Stimulated activated CD8-positive, alpha-beta memory T cell treated with anti-CD3 and anti-CD28 coated beads, Interleukin-4, amount 100 ng/mL, for 1 hour (primary cell): ENCODE results near the gene ITK.
"Not testable (repeated sequence)": the region's sequence is repeated elsewhere in the genome, so short reads cannot be mapped to it uniquely, and the experiment has no call there.

Source experiments
- DNase-seq, 2 donors: peaks; one replicate each; pipeline ENCODE4 v3.0.0-alpha.2; 2020; ENCODE audit warnings: low read depth in 2 of 2, low spot score in 1 of 2

The ITK gene

DNA sequence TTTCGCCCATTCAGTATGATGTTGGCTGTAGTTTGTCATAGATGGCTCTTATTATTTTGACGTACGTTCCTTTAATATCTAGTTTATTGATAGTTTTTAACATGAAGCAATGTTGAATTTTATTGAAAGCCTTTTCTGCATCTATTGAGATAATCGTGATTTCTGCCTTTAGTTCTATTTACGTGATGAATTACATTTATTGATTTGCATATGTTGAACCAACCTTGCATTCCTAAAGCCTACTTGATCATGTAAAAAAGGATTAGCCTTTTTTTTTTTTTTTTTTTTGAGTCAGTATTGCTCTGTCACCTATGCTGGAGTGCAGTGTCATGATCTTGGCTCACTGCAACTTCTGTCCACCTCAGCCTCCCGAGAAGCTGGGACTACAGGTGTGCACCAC, 25.1 kb downstream of the ITK start:
- DNase-seq = no peak

GRCh38 chr5:157210652-157211051, 30.0 kb downstream of the ITK start:
- not testable (repeated sequence) for DNase-seq

- DNase-seq = no peak
Observed at GRCh38 chr5:157212307-157212706, 31.7 kb downstream of the ITK start.

DNA sequence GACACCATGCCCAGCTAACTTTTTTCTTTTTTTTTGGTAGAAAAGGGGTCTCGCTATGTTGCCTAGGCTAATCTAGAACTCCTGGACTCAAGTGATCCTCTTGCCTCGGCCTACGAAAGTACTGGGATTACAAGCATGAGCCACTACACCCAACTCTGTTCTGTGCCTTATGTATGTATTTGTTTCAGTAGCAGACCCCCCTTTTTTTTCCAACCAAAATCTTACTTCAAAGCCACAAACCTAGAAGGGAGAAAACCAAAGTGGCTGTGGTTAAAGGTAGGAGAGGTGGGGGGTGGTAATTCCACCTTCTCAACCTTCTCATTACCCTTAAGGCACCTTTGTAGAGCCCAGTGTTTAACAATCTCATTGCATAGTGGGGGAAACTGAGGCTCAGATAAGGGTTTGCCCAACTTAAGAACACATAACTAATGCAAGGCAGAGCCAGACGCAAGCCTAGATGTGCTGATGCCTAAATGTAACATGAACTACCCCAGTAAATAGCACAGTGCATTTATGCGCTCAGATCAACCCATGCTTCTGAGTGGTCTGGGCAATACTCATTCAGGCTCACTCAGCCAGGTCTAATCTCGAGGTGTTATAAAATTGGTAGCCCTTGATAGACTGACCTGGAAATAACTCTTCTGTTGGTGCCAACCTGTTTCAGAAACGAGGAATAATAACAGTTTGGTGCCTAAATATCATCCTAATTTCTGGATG, 33.0 kb downstream of the ITK start:
- no peak for DNase-seq

- DNase-seq = no peak
Observed at GRCh38 chr5:157214415-157214814, 33.8 kb downstream of the ITK start.

DNA sequence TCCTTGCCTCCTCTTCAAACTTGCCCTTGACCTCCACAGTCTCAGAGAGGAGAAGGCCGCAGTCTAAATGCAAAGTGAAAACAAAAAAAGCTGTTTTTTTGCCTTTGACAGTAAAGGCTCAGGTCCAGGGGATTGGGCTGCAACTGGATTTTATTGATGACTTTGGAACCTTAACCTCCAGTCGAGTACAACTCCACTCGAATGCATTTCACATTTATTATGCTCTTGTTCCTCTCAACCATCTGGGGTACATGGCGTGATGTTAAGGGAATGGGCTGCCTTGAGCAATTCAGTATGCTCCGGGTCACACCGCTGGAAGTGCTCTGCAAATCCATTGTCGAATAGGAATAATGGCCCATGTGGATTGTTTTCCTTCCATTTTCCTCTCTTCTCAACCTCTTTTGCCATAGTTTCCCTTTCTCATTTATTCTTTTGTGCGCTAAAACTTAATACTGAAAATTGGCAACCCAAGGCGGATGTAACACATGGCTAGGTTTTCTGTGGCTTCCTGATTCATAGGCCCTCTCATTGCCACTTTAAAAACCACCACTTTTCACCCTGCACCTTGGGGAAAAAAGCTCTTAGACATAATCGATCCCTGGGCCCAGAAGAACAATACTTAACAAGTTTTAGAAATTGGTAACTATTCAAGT, 34.3 kb downstream of the ITK start:
- no peak for DNase-seq

DNA sequence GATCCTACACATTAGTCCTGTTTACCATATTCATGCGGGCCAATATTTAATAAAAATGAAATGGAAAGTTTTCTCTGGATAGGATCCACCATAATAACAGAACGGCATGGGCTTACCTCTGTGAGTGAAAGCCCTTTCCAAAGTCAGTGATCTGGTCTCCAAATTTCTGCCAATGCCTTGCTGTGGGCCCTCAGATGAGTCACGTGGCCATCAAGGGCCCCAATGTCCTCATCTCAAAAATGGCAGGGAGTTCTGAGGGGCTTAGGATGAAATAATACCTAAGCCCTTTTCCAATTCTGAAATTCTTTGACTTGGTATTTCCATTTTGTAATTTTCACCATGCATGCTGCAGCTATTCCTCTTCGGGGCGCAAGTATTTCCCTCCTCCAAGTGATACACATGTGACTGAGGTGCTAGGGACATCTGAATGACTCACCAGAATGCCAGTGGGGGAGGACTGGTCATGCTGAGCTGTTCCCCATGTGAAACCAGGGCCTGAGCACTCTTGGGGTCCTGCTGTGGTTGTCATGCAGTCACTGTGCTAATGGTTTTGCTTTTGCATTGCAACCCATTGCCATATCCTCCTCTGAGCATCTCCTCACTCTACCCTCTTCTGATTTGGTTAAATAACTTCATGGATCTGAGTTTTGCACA, 35.0 kb downstream of the ITK start:
- no peak for DNase-seq

GRCh38 chr5:157216391-157217142, 35.9 kb downstream of the ITK start:
- no peak for DNase-seq

DNA sequence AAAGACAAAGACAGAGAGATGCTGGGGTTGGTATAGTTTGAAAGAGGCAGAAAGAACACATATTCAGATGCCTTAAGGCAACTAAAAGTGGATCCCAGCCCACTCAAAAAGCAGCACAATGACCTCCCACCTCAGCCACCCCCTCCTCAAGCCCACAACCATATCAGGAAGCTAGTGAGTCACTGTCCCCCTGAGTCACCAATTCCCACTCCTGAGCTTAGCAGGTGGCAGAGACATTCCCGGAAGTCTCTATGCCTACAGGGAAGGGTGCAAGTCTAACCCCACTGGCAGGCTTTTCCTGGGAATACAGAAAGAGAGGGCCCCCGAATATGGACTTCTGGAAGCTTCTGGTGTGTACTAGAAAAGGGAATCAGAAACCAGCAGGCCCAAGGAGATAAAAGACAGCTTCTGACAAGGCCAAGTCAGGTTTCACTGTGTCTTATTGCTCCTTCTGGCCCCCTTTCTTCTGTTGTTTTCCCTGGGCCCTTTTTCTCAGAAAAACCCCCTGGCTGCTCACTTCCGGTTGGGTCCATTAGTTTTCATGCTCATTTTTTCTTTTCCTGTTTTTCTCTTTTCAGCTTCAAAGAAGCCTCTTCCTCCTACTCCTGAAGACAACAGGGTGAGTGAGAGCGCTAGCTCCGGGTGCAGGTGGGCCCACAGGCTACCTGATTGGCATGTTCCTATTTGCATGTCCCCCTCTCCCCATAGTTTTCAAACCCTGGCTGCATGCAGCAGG, 36.8 kb downstream of the ITK start:
- no peak for DNase-seq

DNA sequence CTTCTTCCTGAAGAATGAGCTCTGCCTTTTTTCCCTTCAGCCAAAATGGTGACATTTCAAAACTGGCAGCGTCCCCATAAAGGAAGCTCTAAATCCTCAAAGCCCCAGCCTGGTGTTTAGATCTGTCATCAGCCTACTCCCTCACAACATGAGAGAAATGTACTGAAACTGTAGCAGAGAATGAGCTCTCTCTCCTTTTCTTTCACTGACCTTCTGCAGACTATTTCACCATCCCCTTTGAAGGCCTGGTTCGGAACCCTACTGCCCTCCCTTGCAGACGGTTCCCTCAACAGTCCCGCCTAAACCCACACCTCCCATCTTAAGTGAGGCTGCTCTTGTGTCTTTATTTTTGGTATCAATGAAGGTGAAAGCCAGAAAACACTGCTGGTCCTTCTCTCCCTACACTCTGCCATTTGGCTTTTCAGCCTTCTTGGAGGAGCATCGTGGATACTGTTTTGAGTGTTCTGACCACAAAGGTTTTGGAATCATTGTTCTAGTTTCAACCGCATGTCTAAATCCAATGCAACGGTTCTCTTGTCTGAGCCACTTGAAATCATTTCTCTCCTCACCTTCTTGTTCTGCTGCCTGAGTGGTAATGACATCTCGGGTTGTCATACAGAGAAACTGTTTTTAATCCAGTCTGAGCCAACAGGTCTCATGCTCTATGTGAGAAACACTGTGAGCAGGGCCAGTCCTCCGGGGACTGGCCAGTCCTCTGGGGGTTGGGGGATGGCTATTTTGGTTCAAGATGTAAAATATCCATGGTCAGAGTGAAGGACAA, 39.0 kb downstream of the ITK start:
- DNase-seq = no peak

- no peak for DNase-seq
Observed at GRCh38 chr5:157221959-157222358, 41.3 kb downstream of the ITK start.

GRCh38 chr5:157222506-157223230, 42.0 kb downstream of the ITK start:
- DNase-seq = no peak

- DNase-seq = no peak
Observed at GRCh38 chr5:157225469-157226422, 45.1 kb downstream of the ITK start.

DNA sequence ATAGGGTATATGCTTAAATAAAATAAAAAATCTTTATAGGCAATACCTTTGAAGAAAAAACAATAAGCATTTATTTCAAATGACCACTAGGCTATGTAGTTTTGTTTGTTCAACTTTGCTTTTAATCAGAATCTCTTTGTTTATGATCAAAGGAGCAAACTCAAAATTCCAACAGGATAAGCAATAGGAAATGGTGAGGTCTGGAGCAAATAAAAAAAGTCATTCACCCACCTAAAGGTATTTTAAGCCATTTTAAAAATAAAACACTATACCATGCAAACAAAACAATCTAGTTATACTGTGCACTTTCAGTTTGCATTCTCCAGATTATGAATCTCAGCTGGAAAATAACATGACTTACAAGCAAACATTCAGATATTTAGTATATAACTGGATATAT, 50.0 kb downstream of the ITK start:
- DNase-seq = no peak

DNA sequence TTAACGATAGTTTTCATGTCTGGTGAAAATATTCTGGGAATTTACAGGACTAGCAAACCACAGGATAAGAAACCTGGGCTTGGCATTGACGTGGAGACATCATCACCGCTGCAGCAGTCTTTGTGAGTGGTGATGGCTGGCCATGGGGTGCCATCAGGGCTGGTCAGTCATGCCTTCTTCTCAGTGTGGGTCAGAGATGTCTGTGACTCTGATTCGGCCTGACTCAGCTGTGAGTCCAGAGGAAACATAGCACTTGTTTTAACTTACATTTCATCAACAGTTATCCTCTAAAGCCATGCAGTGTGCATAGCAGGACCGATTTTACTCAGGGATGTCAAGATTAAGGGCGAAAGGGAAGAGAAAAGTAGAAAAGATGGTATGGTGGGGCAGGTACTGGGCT, 52.1 kb downstream of the ITK start:
- DNase-seq = no peak

- no peak for DNase-seq
Observed at GRCh38 chr5:157233515-157233914, 52.9 kb downstream of the ITK start.

- DNase-seq = no peak
Observed at GRCh38 chr5:157236423-157236822, 55.8 kb downstream of the ITK start.

DNA sequence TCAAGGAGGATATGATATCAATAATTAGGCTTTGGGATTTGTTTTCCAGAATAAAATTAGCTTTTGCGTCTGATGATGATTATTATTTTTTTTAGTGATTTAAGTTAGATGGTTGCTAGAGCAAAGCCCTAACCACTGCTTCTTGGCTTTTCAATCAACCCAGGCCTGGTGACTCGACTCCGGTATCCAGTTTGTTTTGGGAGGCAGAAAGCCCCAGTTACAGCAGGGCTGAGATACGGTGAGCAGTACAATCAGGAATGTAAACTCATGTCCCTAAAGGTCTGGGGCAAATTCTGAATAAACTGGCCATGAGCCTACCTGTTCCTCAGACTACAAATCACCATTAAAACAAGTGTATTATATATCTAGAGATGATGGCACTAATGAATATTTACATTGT, 60.8 kb downstream of the ITK start:
- DNase-seq = no peak

DNA sequence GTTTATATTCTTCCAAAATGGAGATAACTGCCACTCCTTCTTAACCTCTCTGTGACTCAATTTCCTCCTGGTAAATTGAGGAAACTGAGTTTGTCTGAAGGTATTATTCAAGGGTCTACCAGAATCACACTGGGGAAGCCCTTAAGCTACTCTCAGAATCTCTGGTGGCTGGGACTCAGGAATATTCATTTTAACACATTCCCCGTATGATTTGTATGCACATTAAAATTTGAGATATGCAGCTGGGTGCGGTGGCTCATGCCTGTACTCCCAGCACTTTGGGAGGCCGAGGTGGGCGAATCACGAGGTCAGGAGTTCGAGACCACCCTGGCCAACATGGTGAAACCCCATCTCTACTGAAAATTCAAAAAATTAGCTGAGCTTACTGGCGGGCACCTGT, 64.1 kb downstream of the ITK start:
- not testable (repeated sequence) for DNase-seq
